NB4 (cell line): ENCODE results near the gene PYROXD2.

ENCODE experiments used
- DNase-seq: peaks from one replicate; pipeline ENCODE4 v3.0.0; 2010; ENCODE audit warnings: low read depth
- H3K4me3 ChIP-seq: one replicate; pipeline ENCODE4 v1.5.1; 2011; ENCODE audit warnings: mild to moderate bottlenecking, low read depth, low read length, moderate library complexity
- MYC ChIP-seq: IDR thresholded peaks from 2 replicates; pipeline ENCODE4 v1.6.1; 2011; ENCODE audit warnings: low read depth, low read length
- POLR2A ChIP-seq: IDR thresholded peaks from 2 replicates; pipeline ENCODE4 v1.6.1; 2011; ENCODE audit warnings: mild to moderate bottlenecking; ENCODE audit not compliant: insufficient read length; ENCODE audit errors: extremely low read depth
- TF ChIP-seq, protein P1 (sequence below): IDR thresholded peaks from one replicate; pipeline ENCODE4 v1.5.1; 2012; ENCODE audit warnings: low read depth, low read length
- TF ChIP-seq, protein P2 (sequence below): IDR thresholded peaks from 2 replicates; pipeline ENCODE4 v1.6.1; 2011; ENCODE audit warnings: low read depth, low read length

PYROXD2 gene

GRCh38 chr10:98420786-98421185 is 5.8 kb upstream of the PYROXD2 start:
- no peak for DNase-seq

DNA sequence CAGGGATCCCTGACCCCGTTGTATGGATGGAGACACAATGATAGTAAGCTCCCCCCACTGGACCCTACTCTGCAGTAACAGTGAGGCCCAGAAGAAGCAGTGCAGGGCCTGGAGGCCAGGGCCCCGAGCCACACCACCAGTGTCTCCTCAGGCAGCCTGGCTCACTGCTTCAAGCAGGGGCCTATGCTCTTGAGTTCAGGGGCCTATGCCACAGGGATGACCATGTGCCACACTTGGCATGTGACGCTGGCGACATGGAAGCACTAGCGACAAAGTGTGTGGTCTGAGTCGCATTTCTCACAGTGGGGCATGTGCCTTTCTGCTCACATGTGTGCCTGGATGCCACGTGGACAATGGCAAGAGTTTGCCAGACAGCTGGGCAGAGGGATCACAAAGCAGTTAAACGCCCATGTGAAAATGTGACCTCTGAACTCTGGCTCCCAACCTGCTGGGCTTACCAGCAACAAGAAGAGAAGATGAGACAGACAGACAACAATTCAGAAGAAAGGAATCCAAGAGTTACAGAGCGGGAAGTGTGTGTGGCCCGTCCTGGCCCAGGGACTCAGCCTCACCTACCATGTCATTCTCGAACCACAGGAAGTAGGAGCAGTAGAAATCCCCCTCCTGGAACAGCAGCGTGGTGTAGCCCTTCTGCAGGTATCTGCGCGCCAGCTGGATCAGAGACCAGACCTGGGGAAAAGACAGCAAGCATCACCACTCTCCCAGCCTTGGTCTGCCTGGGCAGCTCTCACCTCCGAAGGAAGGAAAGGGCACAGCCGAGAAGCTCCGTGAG is 4.7 kb upstream of the PYROXD2 start:
- TF ChIP-seq, protein P1, sequence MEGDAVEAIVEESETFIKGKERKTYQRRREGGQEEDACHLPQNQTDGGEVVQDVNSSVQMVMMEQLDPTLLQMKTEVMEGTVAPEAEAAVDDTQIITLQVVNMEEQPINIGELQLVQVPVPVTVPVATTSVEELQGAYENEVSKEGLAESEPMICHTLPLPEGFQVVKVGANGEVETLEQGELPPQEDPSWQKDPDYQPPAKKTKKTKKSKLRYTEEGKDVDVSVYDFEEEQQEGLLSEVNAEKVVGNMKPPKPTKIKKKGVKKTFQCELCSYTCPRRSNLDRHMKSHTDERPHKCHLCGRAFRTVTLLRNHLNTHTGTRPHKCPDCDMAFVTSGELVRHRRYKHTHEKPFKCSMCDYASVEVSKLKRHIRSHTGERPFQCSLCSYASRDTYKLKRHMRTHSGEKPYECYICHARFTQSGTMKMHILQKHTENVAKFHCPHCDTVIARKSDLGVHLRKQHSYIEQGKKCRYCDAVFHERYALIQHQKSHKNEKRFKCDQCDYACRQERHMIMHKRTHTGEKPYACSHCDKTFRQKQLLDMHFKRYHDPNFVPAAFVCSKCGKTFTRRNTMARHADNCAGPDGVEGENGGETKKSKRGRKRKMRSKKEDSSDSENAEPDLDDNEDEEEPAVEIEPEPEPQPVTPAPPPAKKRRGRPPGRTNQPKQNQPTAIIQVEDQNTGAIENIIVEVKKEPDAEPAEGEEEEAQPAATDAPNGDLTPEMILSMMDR: no peak
- TF ChIP-seq, protein P2, sequence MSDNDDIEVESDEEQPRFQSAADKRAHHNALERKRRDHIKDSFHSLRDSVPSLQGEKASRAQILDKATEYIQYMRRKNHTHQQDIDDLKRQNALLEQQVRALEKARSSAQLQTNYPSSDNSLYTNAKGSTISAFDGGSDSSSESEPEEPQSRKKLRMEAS: no peak
- TF ChIP-seq POLR2A: no peak
- TF ChIP-seq MYC: no peak
- no peak overlapping the region for H3K4me3 ChIP-seq
- no peak for DNase-seq

More at GRCh38 chr10:98420786-98421185, 5.8 kb upstream of the PYROXD2 start:
- TF ChIP-seq POLR2A (no peak), MYC (no peak)
- TF ChIP-seq, protein P2: no peak
- TF ChIP-seq, protein P1: no peak
- no peak overlapping the region for H3K4me3 ChIP-seq

GRCh38 chr10:98418665-98419468 is 3.9 kb upstream of the PYROXD2 start:
- H3K4me3 ChIP-seq: no peak overlapping the region
- DNase-seq: no peak
- TF ChIP-seq, protein P1: no peak
- no peak for TF ChIP-seq POLR2A
- no peak for TF ChIP-seq MYC

DNA sequence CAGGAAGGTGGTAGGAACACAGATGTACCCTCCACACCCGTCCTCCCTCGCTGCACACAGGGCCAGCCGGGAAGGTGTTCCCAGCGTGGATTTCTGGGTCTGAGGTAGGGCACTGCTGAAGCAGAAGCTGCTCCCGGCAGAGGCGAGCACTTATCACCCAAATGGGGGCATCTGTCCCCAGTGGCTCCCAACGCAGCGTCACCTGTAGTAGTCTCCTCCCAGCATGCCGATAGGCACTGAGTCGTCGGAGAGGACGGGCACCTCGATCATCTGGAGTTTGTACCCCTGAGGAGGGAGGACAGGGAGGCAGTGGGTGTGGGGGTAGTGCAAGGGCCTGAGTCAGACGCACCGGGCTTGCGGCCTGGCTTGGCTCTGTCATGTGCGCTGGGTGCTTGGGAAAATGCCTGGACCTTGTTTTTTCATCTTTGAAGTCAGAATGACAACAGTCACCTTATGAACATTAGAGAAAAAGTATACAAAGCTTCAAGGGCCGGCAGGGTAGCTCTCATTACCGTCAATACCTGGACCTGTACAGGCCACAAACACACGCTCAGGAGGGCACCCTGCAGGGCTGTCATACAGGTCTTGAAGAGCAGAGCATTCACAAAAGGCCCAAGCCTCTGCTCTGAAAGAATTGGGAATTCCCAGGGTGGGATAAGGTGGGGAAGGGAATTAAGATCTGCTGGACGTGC is 3.1 kb upstream of the PYROXD2 start:
- no peak for TF ChIP-seq MYC
- no peak for DNase-seq
- no peak overlapping the region for H3K4me3 ChIP-seq

DNA sequence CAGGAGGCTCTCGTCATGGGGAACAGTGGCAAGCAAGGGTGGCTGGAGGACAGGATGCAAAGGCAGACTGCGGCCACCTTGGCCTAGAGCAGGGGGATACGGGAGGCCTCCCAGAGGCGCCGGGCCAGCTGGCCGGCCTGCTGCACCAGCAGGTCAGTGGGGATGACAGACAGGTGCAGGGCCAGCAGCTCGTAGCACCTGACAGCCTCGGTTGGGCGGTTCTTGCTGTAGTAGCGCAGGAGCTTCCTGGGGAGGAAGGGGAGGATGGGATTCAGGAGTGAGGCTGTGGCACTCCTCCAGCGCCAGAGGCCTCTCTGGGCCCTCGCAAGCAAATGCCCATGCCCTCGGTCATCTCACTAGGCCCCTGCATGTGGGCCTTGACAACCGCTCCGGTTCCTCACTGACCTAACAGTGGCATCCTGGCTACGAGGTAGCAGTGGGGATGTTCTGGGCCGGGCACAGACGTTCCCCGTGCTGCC is 2.5 kb upstream of the PYROXD2 start:
- TF ChIP-seq, protein P1: no peak
- TF ChIP-seq POLR2A (no peak), MYC (no peak)
- TF ChIP-seq, protein P2: no peak
- no peak for DNase-seq
- H3K4me3 ChIP-seq: no peak overlapping the region

GRCh38 chr10:98416606-98417388 is 1.8 kb upstream of the PYROXD2 start:
- TF ChIP-seq, protein P2: no peak
- TF ChIP-seq MYC: no peak
- no peak for TF ChIP-seq POLR2A
- TF ChIP-seq, protein P1: no peak
- no peak overlapping the region for H3K4me3 ChIP-seq
- no peak for DNase-seq
